Measurements from ENCODE around the gene ICA1L.

ICA1L gene

DNA sequence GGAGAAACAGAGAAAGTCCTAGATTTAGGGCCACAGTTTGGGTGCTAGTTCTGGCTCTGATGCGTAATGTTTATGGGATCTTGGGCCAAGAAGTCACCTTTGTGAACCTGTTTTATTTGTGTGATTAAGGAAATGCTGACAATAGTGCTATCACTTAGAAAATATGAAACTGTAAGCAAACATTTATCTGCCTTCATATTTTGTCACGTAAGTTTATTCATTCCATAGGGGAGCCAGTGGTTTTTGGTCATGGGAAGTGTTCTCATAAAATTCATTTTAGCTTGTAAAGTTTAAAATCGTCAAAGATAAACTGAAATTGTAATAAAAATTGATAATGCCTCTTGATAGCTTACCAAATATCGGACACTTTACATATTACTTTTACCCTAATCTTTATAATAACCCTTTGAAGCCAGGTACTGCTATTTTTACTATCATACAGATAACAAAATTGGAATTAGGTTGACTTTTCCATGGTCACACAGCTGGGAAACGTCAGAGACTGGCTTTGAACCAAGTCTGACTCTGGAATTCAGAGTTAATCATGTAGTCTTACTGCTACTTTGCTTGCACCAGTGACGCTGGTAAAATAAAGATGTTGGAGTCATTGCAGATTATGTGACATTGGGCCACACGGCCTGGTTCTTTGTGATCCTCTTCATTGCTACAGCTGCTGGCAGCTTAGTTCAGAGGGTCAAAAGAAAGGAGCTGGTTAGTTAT lies 99.7 kb downstream of the ICA1L start:
- no peak overlapping the region for H3K27ac ChIP-seq (ENCODE audit: extremely low read depth, low read depth, low read length)
- H3K4me3 ChIP-seq (ENCODE audit: low read depth, low read length), result no peak overlapping the region
- no peaks in the 10 kb centered on the region for H3K9me3 ChIP-seq (ENCODE audit: control insufficient read depth, insufficient read depth, low read depth, low read length)
- TF ChIP-seq KLF9 (tag by site-specific recombination; IDR thresholded peaks at IDR 0.05; ENCODE audit: low read depth) (no peak), ZNF394 (tag by site-specific recombination; IDR thresholded peaks at IDR 0.05; ENCODE audit: borderline replicate concordance) (no peak), ZNF202 (tag by site-specific recombination; IDR thresholded peaks at IDR 0.05; ENCODE audit: borderline replicate concordance) (no peak)
- H3K36me3 ChIP-seq (ENCODE audit: control insufficient read depth in 2 of 2, insufficient read depth in 1 of 2, low read length in 2 of 2), result peaks cover 0 to 16% of the 10 kb centered on the region in 2 experiments; a peak in 2 of 3 replicates
- ChIA-PET POLR2A (no interaction called here), CTCF (no interaction called here)
- H3K4me1 ChIP-seq (ENCODE audit: control insufficient read depth, insufficient read depth, low read length), result no peaks in the 10 kb centered on the region

DNA sequence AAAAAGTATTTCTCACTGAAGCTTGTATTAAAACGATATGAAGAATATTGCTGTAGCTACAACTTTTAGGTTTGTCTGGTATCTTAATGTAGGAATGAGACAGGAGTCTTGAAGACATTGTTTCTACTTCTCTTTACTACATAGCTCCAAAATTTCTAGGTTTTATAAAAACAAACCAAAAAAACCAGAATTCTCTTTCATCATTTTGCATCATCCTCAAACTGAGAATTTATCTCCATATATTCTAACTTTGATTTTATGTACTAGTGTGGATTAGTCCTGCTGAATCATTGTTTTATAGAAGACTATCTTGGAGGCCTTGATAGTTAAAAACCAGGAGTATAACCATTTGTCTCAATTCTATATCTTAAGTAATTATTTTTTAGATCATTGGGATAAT lies 100.2 kb downstream of the ICA1L start:
- POLR2A ChIA-PET, result no interaction called here
- H3K4me1 ChIP-seq (ENCODE audit: control insufficient read depth, insufficient read depth, low read length), result no peaks in the 10 kb centered on the region
- peaks cover 0 to 16% of the 10 kb centered on the region in 2 experiments; a peak in 2 of 3 replicates for H3K36me3 ChIP-seq (ENCODE audit: control insufficient read depth in 2 of 2, insufficient read depth in 1 of 2, low read length in 2 of 2)
- no peak overlapping the region for H3K27ac ChIP-seq (ENCODE audit: extremely low read depth, low read depth, low read length)
- H3K4me3 ChIP-seq (ENCODE audit: low read depth, low read length), result no peak overlapping the region
- no peaks in the 10 kb centered on the region for H3K9me3 ChIP-seq (ENCODE audit: control insufficient read depth, insufficient read depth, low read depth, low read length)
- TF ChIP-seq, protein P1, sequence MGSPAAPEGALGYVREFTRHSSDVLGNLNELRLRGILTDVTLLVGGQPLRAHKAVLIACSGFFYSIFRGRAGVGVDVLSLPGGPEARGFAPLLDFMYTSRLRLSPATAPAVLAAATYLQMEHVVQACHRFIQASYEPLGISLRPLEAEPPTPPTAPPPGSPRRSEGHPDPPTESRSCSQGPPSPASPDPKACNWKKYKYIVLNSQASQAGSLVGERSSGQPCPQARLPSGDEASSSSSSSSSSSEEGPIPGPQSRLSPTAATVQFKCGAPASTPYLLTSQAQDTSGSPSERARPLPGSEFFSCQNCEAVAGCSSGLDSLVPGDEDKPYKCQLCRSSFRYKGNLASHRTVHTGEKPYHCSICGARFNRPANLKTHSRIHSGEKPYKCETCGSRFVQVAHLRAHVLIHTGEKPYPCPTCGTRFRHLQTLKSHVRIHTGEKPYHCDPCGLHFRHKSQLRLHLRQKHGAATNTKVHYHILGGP (tag by site-specific recombination; IDR thresholded peaks at IDR 0.05), result peak; percentile 47; the same call in 1 of the 2 replicates
- TF ChIP-seq ZNF366 (tag by site-specific recombination; conservative IDR thresholded peaks at IDR 0.05) (no peak), ZNF433 (tag by site-specific recombination; IDR thresholded peaks at IDR 0.05; ENCODE audit: low read depth) (no peak)
- CTCF ChIA-PET, result no interaction called here

DNA sequence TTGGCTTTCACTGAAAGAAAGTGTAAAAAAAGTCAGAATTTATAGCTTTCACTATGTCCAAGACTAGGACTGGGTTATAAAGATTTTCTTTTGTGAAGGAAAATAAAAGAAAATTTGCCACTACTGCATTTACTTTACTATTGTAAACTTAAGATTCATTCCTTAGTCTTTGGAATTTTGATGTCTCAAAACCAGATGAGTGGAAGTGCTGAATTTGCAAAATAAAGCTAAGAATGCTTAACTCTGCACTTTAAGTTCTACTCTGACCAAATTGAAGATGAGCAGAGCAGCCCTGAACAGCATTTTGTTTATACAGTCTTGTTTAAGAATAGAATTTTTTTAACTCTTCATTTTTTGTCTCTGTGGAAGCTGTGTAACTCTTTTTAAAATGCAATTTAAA lies 102.4 kb downstream of the ICA1L start:
- ChIA-PET POLR2A (no interaction called here), CTCF (interaction anchor here (0.6 kb wide), 1 partner anchor 179 kb away, joined by 4 read pairs; no protein-coding TSS in a partner anchor)
- H3K4me1 ChIP-seq (ENCODE audit: control insufficient read depth, insufficient read depth, low read length), result no peaks in the 10 kb centered on the region
- no peak overlapping the region for H3K4me3 ChIP-seq (ENCODE audit: low read depth, low read length)
- peaks cover 0 to 18% of the 10 kb centered on the region in 2 experiments; a peak in 2 of 3 replicates for H3K36me3 ChIP-seq (ENCODE audit: control insufficient read depth in 2 of 2, insufficient read depth in 1 of 2, low read length in 2 of 2)
- 0 out of 2 replicates have a peak, but pooled peaks have one; percentile 46 for TF ChIP-seq PRDM1 (tag by site-specific recombination; IDR thresholded peaks at IDR 0.05)
- TF ChIP-seq ZSCAN23 (tag by site-specific recombination; IDR thresholded peaks at IDR 0.05), result no peak
- H3K27ac ChIP-seq (ENCODE audit: extremely low read depth, low read depth, low read length), result no peak overlapping the region
- no peaks in the 10 kb centered on the region for H3K9me3 ChIP-seq (ENCODE audit: control insufficient read depth, insufficient read depth, low read depth, low read length)

DNA sequence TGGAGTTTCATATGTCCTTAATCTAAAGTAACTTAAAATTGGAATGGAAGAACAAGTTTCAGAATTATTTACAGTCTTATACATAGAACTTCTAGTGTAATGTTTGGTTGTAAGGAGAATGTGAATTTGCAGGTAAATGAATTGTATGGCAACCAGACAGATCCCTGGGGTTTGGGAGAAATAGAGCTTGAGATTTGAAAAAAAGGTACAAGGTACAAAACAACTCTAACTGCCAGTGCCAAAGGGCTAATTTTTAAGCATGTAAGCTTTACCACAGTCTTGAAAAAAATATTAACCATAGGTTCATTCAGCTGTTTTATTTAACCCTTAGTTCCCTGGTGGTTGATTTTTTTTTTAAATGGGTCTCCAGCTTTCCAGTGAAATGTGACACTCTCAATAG lies 103.3 kb downstream of the ICA1L start:
- Histone ChIP-seq H3K9me3 (ENCODE audit: control insufficient read depth, insufficient read depth, low read depth, low read length) (no peaks in the 10 kb centered on the region), H3K27ac (ENCODE audit: extremely low read depth, low read depth, low read length) (no peak overlapping the region), H3K4me3 (ENCODE audit: low read depth, low read length) (no peak overlapping the region), H3K36me3 (ENCODE audit: control insufficient read depth in 2 of 2, insufficient read depth in 1 of 2, low read length in 2 of 2) (peaks cover 0 to 12% of the 10 kb centered on the region in 2 experiments; a peak in 2 of 3 replicates), H3K4me1 (ENCODE audit: control insufficient read depth, insufficient read depth, low read length) (no peaks in the 10 kb centered on the region)
- POLR2A ChIA-PET, result no interaction called here
- TF ChIP-seq ZNF354C (tag by site-specific recombination; IDR thresholded peaks at IDR 0.05; ENCODE audit: borderline replicate concordance, low read depth) (no peak), ZNF140 (tag by site-specific recombination; IDR thresholded peaks at IDR 0.05) (no peak), ZNF555 (tag by site-specific recombination; conservative IDR thresholded peaks at IDR 0.05) (no peak), ZNF701 (tag by site-specific recombination; IDR thresholded peaks at IDR 0.05) (no peak), ZNF585B (tag by site-specific recombination; IDR thresholded peaks at IDR 0.05) (no peak), GLIS2 (tag by site-specific recombination; IDR thresholded peaks at IDR 0.05) (no peak), ZNF501 (tag by site-specific recombination; IDR thresholded peaks at IDR 0.05) (no peak), ZXDB (tag by site-specific recombination; IDR thresholded peaks at IDR 0.05) (no peak), ZNF416 (tag by site-specific recombination; IDR thresholded peaks at IDR 0.05) (no peak), ZNF214 (tag by site-specific recombination; IDR thresholded peaks at IDR 0.05; ENCODE audit: borderline replicate concordance) (no peak), ZNF132 (tag by site-specific recombination; IDR thresholded peaks at IDR 0.05; ENCODE audit: borderline replicate concordance) (no peak), ZNF571 (tag by site-specific recombination; IDR thresholded peaks at IDR 0.05) (no peak), ZNF530 (tag by site-specific recombination; IDR thresholded peaks at IDR 0.05; ENCODE audit: low read depth) (no peak), ZNF266 (tag by site-specific recombination; IDR thresholded peaks at IDR 0.05; ENCODE audit: low read depth) (no peak), ZNF792 (tag by site-specific recombination; IDR thresholded peaks at IDR 0.05) (no peak), EGR2 (tag by site-specific recombination; IDR thresholded peaks at IDR 0.05; ENCODE audit: low read depth) (no peak)
- CTCF ChIA-PET, result interaction anchor here (0.6 to 0.8 kb wide), 2 partner anchors 700 to 1159 kb away, joined by 3 to 4 read pairs; no protein-coding TSS in a partner anchor

All from HEK293 (cell line).